ENCODE data around the gene SART1.

- TF ChIP-seq CTCF (IDR thresholded peaks at IDR 0.05) (no peak), POLR2AphosphoS5 (IDR thresholded peaks at IDR 0.05) (no peak)
Measured at GRCh38 chr11:65983589-65983987, 22.1 kb downstream of the SART1 start.

Measured in suprapubic skin (tissue), 3 donors.